H1 (cell line): ENCODE measurements around the gene MPC1. TPM values are rescaled to one million over a fixed set of nuclear protein-coding genes. Genes with fewer than 3 reads are reported as not detected.

Experiments used
- ASH2L ChIP-seq: fragments of 200-600, 300-600 bp; sonication (generic); IDR thresholded peaks from one replicate; pipeline ENCODE4 v1.7.1; 2017; ENCODE audit warnings: low read length
- ATF2 ChIP-seq: IDR thresholded peaks from 2 replicates; pipeline ENCODE4 v1.6.1; 2012; ENCODE audit warnings: low read length, inconsistent platforms
- CBX5 ChIP-seq: fragments of 300-800, 300-1000 bp; sonication (generic); IDR thresholded peaks from 2 replicates; pipeline ENCODE4 v1.7.1; 2016; ENCODE audit warnings: antibody characterized with exemption, low read length, low read depth
- CHD1 ChIP-seq: IDR thresholded peaks from 2 replicates; pipeline ENCODE4 v1.6.1; 2012; ENCODE audit warnings: low read depth, low read length, improper control_type of control experiment
- CHD2 ChIP-seq: IDR thresholded peaks from 2 replicates; pipeline ENCODE4 v1.6.1; 2012; ENCODE audit warnings: low read length, improper control_type of control experiment
- PHF8 ChIP-seq: fragments of 200-600 bp; sonication (generic); conservative IDR thresholded peaks from 2 replicates; pipeline ENCODE4 v1.7.1; 2012; ENCODE audit warnings: low read depth, mild to moderate bottlenecking, inconsistent platforms, low read length, moderate library complexity
- POLR2A ChIP-seq, 2 experiments: IDR thresholded peaks; 1 replicate in 1 of 2; 2 replicates in 1 of 2; pipeline ENCODE4 v1.6.1; 2011; ENCODE audit warnings: low read depth in 2 of 2, low read length in 2 of 2, mild to moderate bottlenecking in 2 of 2; ENCODE audit errors: control extremely low read depth in 1 of 2
- RXRA ChIP-seq: IDR thresholded peaks from 2 replicates; pipeline ENCODE4 v1.6.1; 2011; ENCODE audit warnings: low read depth, mild to moderate bottlenecking, low read length, moderate library complexity; ENCODE audit not compliant: insufficient read depth
- SAP30 ChIP-seq: fragments of 300-600 bp; sonication (generic); IDR thresholded peaks from 2 replicates; pipeline ENCODE4 v1.7.1; 2012; ENCODE audit warnings: low read length, moderate library complexity, mild to moderate bottlenecking, inconsistent platforms; ENCODE audit not compliant: insufficient read depth, insufficient replicate concordance
- polyA plus RNA-seq, 7 experiments: library from polyadenylated mRNA; depleted of rRNA in 3 of 7; stranded (reverse) in 5 of 7; unstranded in 2 of 7; fragments of >200 nt in 5 of 7; fragments of 200-250 nt in 2 of 7; gene quantifications; 1 replicate in 5 of 7; 2 replicates in 1 of 7; 4 replicates in 1 of 7; pipeline versions ENCODE4 v1.2.1 to v1.2.3, GENCODE V29; 2011 to 2013; ENCODE audit warnings: missing spikeins in 2 of 7, mixed read lengths in 2 of 7
- total RNA-seq: library from RNA; stranded (reverse); fragmentation: NEBNext Ultra II Directional; extraction: Animal tissue kit (Norgen Biotek cat#: 25700); gene quantifications from 2 replicates; pipeline ENCODE4 v1.2.1, GENCODE V29; 2021

Gene MPC1
- total and polyA plus RNA-seq, 2 of the 8 experiments (the other 6 are each of a cell fraction or from before 2014, with no cell fraction given) = 10.2 to 12.6 TPM

- TF ChIP-seq ASH2L (peak; percentile 27), PHF8 (no peak), ATF2 (no peak), RXRA (no peak), CHD1 (no peak), POLR2A (IDR thresholded peaks at IDR 0.05; ENCODE audit: control extremely low read depth in 1 of 2, low read depth in 2 of 2, low read length in 2 of 2) (no peak), SAP30 (no peak), CHD2 (no peak), CBX5 (no peak)
These were observed 824 bp downstream of the MPC1 start (continued) for GRCh38 chr6:166381733-166382499.
